Measurements from ENCODE around the gene FOSL1. TPM values are rescaled to one million over a fixed set of nuclear protein-coding genes. Genes with fewer than 3 reads are reported as not detected.

The FOSL1 gene
- polyA plus RNA-seq, 1 donor (not counting 4 experiments of a cell fraction or from before 2014, with no cell fraction given), result 21.8 TPM

DNA sequence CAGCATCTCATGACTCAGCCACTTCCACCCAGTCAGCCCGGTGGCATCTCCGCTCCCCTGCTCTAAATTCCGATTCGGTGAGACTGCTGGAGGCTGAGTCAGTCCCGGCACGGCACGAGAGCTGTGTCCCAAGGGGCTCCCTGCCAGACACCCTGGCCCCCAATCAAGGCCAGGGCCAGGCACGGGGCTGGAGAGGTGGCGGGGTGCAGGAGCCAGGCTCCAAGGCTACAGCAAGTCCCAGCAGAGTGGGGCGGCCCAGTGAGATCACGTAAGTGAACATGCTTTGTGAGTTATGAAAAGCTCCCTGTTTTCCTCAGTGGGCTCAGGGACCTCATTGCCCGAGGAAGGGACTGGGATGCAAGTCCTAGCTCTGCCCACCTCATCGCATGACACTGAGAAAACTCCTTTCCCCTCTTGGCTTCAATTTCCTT is 15.6 kb upstream of the FOSL1 start:
- H3K4me3 ChIP-seq (ENCODE audit: control insufficient read depth in 2 of 3, extremely low read depth in 1 of 3, insufficient read depth in 2 of 3, low read depth in 1 of 3, low read length in 3 of 3), result peak overlapping the region; percentile 19 to 66 (median 26)
- DNase-seq (ENCODE audit: low read depth, low spot score), result peak; percentile 95
- dilution Hi-C loops (cut with MboI; ENCODE audit: extremely low pct_ligation_motif_present, low sequenced_read_pairs), result no loop called here
- no peaks in the 10 kb centered on the region for H3K27me3 ChIP-seq (ENCODE audit: control insufficient read depth, extremely low read depth, insufficient read depth, low read length)
- peak overlapping the region; percentile 91 for H3K9ac ChIP-seq (ENCODE audit: control insufficient read depth, extremely low read depth, insufficient read depth, low read length)
- peak overlapping the region; percentile 73 for H3K4me2 ChIP-seq (ENCODE audit: control insufficient read depth, extremely low read depth, insufficient read depth, low read depth, low read length)
- no peaks in the 10 kb centered on the region for H3K9me1 ChIP-seq (ENCODE audit: control insufficient read depth, extremely low read depth, insufficient read depth, low read length)
- H3K4me1 ChIP-seq (ENCODE audit: control insufficient read depth, extremely low read depth, insufficient read depth, low read length), result peaks cover 78% of the 10 kb centered on the region
- H3K79me2 ChIP-seq (ENCODE audit: control insufficient read depth, insufficient read depth, low read length), result peaks cover 43% of the 10 kb centered on the region
- no peak for TF ChIP-seq EZH2 (IDR thresholded peaks at IDR 0.05; ENCODE audit: low read length)
- TF ChIP-seq, protein P1, sequence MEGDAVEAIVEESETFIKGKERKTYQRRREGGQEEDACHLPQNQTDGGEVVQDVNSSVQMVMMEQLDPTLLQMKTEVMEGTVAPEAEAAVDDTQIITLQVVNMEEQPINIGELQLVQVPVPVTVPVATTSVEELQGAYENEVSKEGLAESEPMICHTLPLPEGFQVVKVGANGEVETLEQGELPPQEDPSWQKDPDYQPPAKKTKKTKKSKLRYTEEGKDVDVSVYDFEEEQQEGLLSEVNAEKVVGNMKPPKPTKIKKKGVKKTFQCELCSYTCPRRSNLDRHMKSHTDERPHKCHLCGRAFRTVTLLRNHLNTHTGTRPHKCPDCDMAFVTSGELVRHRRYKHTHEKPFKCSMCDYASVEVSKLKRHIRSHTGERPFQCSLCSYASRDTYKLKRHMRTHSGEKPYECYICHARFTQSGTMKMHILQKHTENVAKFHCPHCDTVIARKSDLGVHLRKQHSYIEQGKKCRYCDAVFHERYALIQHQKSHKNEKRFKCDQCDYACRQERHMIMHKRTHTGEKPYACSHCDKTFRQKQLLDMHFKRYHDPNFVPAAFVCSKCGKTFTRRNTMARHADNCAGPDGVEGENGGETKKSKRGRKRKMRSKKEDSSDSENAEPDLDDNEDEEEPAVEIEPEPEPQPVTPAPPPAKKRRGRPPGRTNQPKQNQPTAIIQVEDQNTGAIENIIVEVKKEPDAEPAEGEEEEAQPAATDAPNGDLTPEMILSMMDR (optimal IDR thresholded peaks at IDR 0.05 in 1 of 3, IDR thresholded peaks at IDR 0.05 in 1 of 3, conservative IDR thresholded peaks at IDR 0.05 in 1 of 3; ENCODE audit: extremely low read depth in 1 of 3, insufficient read depth in 2 of 3, low read length in 3 of 3), result no peak
- no peaks in the 10 kb centered on the region for H3K9me3 ChIP-seq (ENCODE audit: control insufficient read depth, low read depth, low read length)
- no peak overlapping the region for H2AFZ ChIP-seq (ENCODE audit: control insufficient read depth, low read length)
- H4K20me1 ChIP-seq (ENCODE audit: control insufficient read depth, extremely low read depth, insufficient read depth, low read length), result no peaks in the 10 kb centered on the region
- peaks cover 4% of the 10 kb centered on the region in 2 experiments for H3K36me3 ChIP-seq (ENCODE audit: control insufficient read depth in 2 of 2, extremely low read depth in 1 of 2, insufficient read depth in 2 of 2, low read length in 2 of 2)
- FAIRE-seq, result no peak
- peak overlapping the region; percentile 95 for H3K27ac ChIP-seq (ENCODE audit: control insufficient read depth, insufficient read depth, low read length)

DNA sequence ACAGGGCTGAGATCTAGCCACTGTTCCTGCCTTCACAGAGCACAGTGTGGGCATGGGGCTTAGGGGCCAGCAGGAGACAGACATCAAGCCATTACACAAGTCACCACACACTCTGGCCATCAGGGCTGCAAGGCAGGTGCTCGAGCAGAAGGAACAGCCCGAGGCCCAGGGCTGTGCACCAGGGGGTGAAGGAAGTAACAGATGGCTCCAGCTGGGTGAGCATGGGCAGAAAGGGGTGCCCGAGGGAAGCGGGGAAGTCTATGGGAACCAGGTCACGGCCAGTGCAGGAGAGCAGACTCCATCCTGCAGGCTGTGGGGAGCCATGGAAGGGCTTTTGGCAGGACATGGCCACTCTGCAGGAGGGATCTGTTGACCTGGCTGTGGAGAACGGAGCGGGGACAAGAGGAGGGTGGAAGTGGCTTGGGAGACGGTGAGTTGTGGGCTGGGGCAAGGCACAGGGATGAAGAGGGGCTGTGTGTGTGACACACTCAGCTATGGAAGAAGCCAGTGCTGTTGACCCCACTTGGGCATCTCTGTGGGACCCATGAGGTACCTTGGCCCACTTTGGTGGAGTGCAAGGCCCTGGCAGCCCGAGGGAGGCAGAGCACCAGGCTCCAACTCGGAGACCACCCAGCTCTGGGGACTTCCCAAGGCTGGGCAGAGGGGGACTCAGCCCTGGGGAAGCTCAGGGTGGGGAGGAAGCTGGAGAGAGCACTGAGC is 15.1 kb upstream of the FOSL1 start:
- no peak for DNase-seq (ENCODE audit: low read depth, low spot score)
- Histone ChIP-seq H3K4me3 (ENCODE audit: control insufficient read depth in 2 of 3, extremely low read depth in 1 of 3, insufficient read depth in 2 of 3, low read depth in 1 of 3, low read length in 3 of 3) (peak overlapping the region in 1 of 3 experiments; percentile 34), H3K36me3 (ENCODE audit: control insufficient read depth in 2 of 2, extremely low read depth in 1 of 2, insufficient read depth in 2 of 2, low read length in 2 of 2) (peaks cover 0 to under 1% of the 10 kb centered on the region in 2 experiments), H3K79me2 (ENCODE audit: control insufficient read depth, insufficient read depth, low read length) (peaks cover 37% of the 10 kb centered on the region), H3K9me3 (ENCODE audit: control insufficient read depth, low read depth, low read length) (no peaks in the 10 kb centered on the region), H4K20me1 (ENCODE audit: control insufficient read depth, extremely low read depth, insufficient read depth, low read length) (no peaks in the 10 kb centered on the region), H3K27ac (ENCODE audit: control insufficient read depth, insufficient read depth, low read length) (peak overlapping the region; percentile 95), H3K4me1 (ENCODE audit: control insufficient read depth, extremely low read depth, insufficient read depth, low read length) (peaks cover 72% of the 10 kb centered on the region), H3K4me2 (ENCODE audit: control insufficient read depth, extremely low read depth, insufficient read depth, low read depth, low read length) (peak overlapping the region; percentile 73), H2AFZ (ENCODE audit: control insufficient read depth, low read length) (no peak overlapping the region), H3K27me3 (ENCODE audit: control insufficient read depth, extremely low read depth, insufficient read depth, low read length) (no peaks in the 10 kb centered on the region), H3K9ac (ENCODE audit: control insufficient read depth, extremely low read depth, insufficient read depth, low read length) (peak overlapping the region; percentile 91), H3K9me1 (ENCODE audit: control insufficient read depth, extremely low read depth, insufficient read depth, low read length) (no peaks in the 10 kb centered on the region)
- FAIRE-seq, result peak; percentile 84
- dilution Hi-C loops (cut with MboI; ENCODE audit: extremely low pct_ligation_motif_present, low sequenced_read_pairs), result no loop called here
- TF ChIP-seq, protein P1 (optimal IDR thresholded peaks at IDR 0.05 in 1 of 3, IDR thresholded peaks at IDR 0.05 in 1 of 3, conservative IDR thresholded peaks at IDR 0.05 in 1 of 3; ENCODE audit: extremely low read depth in 1 of 3, insufficient read depth in 2 of 3, low read length in 3 of 3), result no peak
- TF ChIP-seq EZH2 (IDR thresholded peaks at IDR 0.05; ENCODE audit: low read length), result no peak

All from keratinocyte (primary cell).